ENCODE data around the gene PTGDR2.

GRCh38 chr11:60814112-60814511 is 41.6 kb downstream of the PTGDR2 start:
- TF ChIP-seq, protein P1, sequence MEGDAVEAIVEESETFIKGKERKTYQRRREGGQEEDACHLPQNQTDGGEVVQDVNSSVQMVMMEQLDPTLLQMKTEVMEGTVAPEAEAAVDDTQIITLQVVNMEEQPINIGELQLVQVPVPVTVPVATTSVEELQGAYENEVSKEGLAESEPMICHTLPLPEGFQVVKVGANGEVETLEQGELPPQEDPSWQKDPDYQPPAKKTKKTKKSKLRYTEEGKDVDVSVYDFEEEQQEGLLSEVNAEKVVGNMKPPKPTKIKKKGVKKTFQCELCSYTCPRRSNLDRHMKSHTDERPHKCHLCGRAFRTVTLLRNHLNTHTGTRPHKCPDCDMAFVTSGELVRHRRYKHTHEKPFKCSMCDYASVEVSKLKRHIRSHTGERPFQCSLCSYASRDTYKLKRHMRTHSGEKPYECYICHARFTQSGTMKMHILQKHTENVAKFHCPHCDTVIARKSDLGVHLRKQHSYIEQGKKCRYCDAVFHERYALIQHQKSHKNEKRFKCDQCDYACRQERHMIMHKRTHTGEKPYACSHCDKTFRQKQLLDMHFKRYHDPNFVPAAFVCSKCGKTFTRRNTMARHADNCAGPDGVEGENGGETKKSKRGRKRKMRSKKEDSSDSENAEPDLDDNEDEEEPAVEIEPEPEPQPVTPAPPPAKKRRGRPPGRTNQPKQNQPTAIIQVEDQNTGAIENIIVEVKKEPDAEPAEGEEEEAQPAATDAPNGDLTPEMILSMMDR (conservative IDR thresholded peaks at IDR 0.05), result no peak
- TF ChIP-seq ZFX (IDR thresholded peaks at IDR 0.05), result no peak

Measured in C4-2B (cell line).